GM12878 (cell line): ENCODE measurements around the gene MCAT. TPM values are rescaled to one million over a fixed set of nuclear protein-coding genes. Genes with fewer than 3 reads are reported as not detected.

Experiments
- ATF7 ChIP-seq: fragments of 450-650 bp; IDR thresholded peaks from 2 replicates; pipeline ENCODE4 v1.6.1; 2016; ENCODE audit warnings: low read depth, mild to moderate bottlenecking
- CBX5 ChIP-seq: sonication (generic); IDR thresholded peaks from 2 replicates; pipeline ENCODE4 v1.6.1; 2016; ENCODE audit warnings: low read depth, moderate library complexity, mild to moderate bottlenecking, inconsistent platforms
- ETV6 ChIP-seq, 2 experiments: fragments of 450-650 bp in 1 of 2; IDR thresholded peaks in 1 of 2; conservative IDR thresholded peaks in 1 of 2; 2 replicates each; pipeline ENCODE4 v1.6.1; 2014; ENCODE audit warnings: antibody characterized with exemption in 1 of 2, borderline replicate concordance in 1 of 2, low read depth in 1 of 2, mild to moderate bottlenecking in 1 of 2, moderate library complexity in 1 of 2
- IKZF2 ChIP-seq, 2 experiments: fragments of 450-650 bp; IDR thresholded peaks; 2 replicates each; pipeline ENCODE4 v1.6.1; 2017; ENCODE audit warnings: mild to moderate bottlenecking in 2 of 2, moderate library complexity in 2 of 2
- IRF5 ChIP-seq: fragments of 450-650 bp; IDR thresholded peaks from 2 replicates; pipeline ENCODE4 v1.6.1; 2017; ENCODE audit warnings: borderline replicate concordance
- JUND ChIP-seq: IDR thresholded peaks from 2 replicates; pipeline ENCODE4 v1.6.1; 2012; ENCODE audit warnings: low read depth, mild to moderate bottlenecking, low read length, improper control_type of control experiment, moderate library complexity
- MEF2B ChIP-seq: fragments of 450-650 bp; IDR thresholded peaks from 2 replicates; pipeline ENCODE4 v1.6.1; 2018; ENCODE audit warnings: mild to moderate bottlenecking, moderate library complexity; ENCODE audit not compliant: partially characterized antibody, poor library complexity, severe bottlenecking
- MXI1 ChIP-seq: fragments of 150-350 bp; IDR thresholded peaks from 2 replicates; pipeline ENCODE4 v1.6.1; 2011; ENCODE audit warnings: low read depth, mild to moderate bottlenecking, inconsistent platforms, low read length, improper control_type of control experiment
- NR2C1 ChIP-seq: fragments of 450-650 bp; IDR thresholded peaks from 2 replicates; pipeline ENCODE4 v1.6.1; 2017; ENCODE audit warnings: antibody characterized with exemption, mild to moderate bottlenecking, moderate library complexity
- RELB ChIP-seq: fragments of 450-650 bp; IDR thresholded peaks from 2 replicates; pipeline ENCODE4 v1.6.1; 2017; ENCODE audit warnings: low read depth, mild to moderate bottlenecking, moderate library complexity
- RUNX3 ChIP-seq: IDR thresholded peaks from 2 replicates; pipeline ENCODE4 v1.6.1; 2012; ENCODE audit warnings: low read length, inconsistent platforms
- SUPT20H ChIP-seq: IDR thresholded peaks from 2 replicates; pipeline ENCODE4 v1.6.1; 2011; ENCODE audit warnings: low read depth, mild to moderate bottlenecking, low read length, moderate library complexity, borderline replicate concordance; ENCODE audit not compliant: control insufficient read depth
- YBX1 ChIP-seq: fragments of 450-650 bp; IDR thresholded peaks from 2 replicates; pipeline ENCODE4 v1.6.1; 2016; ENCODE audit warnings: antibody characterized with exemption
- ZNF687 ChIP-seq: fragments of 450-650 bp; IDR thresholded peaks from 2 replicates; pipeline ENCODE4 v1.6.1; 2017; ENCODE audit warnings: mild to moderate bottlenecking, moderate library complexity
- polyA plus RNA-seq, 11 experiments: library from polyadenylated mRNA; depleted of rRNA in 4 of 11; unstranded in 6 of 11; stranded (reverse) in 5 of 11; fragments of >200 nt; fragmentation: Nextera tagmentation in 4 of 11; fragmentation: Illumina TruSeq in 1 of 11; extraction: Ambion mirVana in 4 of 11; extraction: Trizol in 1 of 11; gene quantifications; 1 replicate in 1 of 11; 2 replicates in 10 of 11; pipeline versions ENCODE4 v1.2.1 to v1.2.3, GENCODE V29; 2011 to 2016; ENCODE audit warnings: inconsistent platforms in 2 of 11, missing spikeins in 2 of 11, low read depth in 1 of 11
- total RNA-seq, 4 experiments: library from RNA; depleted of rRNA in 3 of 4; stranded (reverse); fragments of >200 nt in 3 of 4; fragmentation: Illumina TruSeq in 1 of 4; extraction: Trizol in 1 of 4; gene quantifications; 2 replicates each; pipeline versions ENCODE4 v1.2.1 to v1.2.3, GENCODE V29; 2013 to 2021

MCAT gene
- total and polyA plus RNA-seq, 10 of the 15 experiments (the other 5 are each of a cell fraction or from before 2014, with no cell fraction given), result 3.6 to 29.1 (median 19.3) TPM

GRCh38 chr22:43118953-43119458 is 24.2 kb downstream of the MCAT start (continued):
- no peak for TF ChIP-seq ETV6 (conservative IDR thresholded peaks at IDR 0.05 in 1 of 2, IDR thresholded peaks at IDR 0.05 in 1 of 2; ENCODE audit: borderline replicate concordance in 1 of 2, low read depth in 1 of 2)
- TF ChIP-seq IKZF2 (IDR thresholded peaks at IDR 0.05), result peak; percentile 17 to 21; a peak in 1 of 4 replicates
- peak; percentile 29; the same call in 1 of the 2 replicates for TF ChIP-seq RUNX3
- TF ChIP-seq MEF2B, result peak; percentile 89
- no peak for TF ChIP-seq SUPT20H
- TF ChIP-seq ATF7, result peak; percentile 57; the same call in 1 of the 2 replicates
- no peak for TF ChIP-seq NR2C1
- TF ChIP-seq YBX1, result no peak
- peak; percentile 33; the same call in 1 of the 2 replicates for TF ChIP-seq MXI1
- no peak for TF ChIP-seq ZNF687
- TF ChIP-seq IRF5, result no peak
- no peak for TF ChIP-seq JUND
- TF ChIP-seq CBX5, result no peak
- no peak for TF ChIP-seq RELB
